Measurements from ENCODE around the gene DUSP12.

DUSP12 gene

GRCh38 chr1:161735837-161736236 lies 13.7 kb upstream of the DUSP12 start:
- Histone ChIP-seq H3K4me3 (ENCODE audit: low read depth, low read length) (no peak overlapping the region), H3K27ac (ENCODE audit: low read depth, low read length) (no peak overlapping the region), H3K4ac (ENCODE audit: low read depth, low read length) (no peak overlapping the region), H3K79me1 (ENCODE audit: low read length) (no peaks in the 10 kb centered on the region), H3K23ac (ENCODE audit: low read length) (no peak overlapping the region), H3K79me2 (ENCODE audit: control insufficient read depth, insufficient read depth, low read length, poor library complexity) (no peaks in the 10 kb centered on the region), H2AFZ (ENCODE audit: insufficient read depth, low read length, poor library complexity) (no peak overlapping the region), H4K91ac (ENCODE audit: low read depth, low read length) (no peak overlapping the region), H2BK120ac (ENCODE audit: insufficient read depth, low read length, poor library complexity) (no peak overlapping the region), H2BK5ac (ENCODE audit: low read depth, low read length, poor library complexity) (no peak overlapping the region), H4K12ac (ENCODE audit: low read depth, low read length) (no peak overlapping the region), H3K9me3 (ENCODE audit: insufficient read depth, low read depth, low read length) (no peaks in the 10 kb centered on the region), H3K4me2 (ENCODE audit: low read length) (no peak overlapping the region), H3K27me3 (ENCODE audit: insufficient read depth, low read length) (no peaks in the 10 kb centered on the region), H3K36me3 (ENCODE audit: control insufficient read depth in 1 of 2, insufficient read depth in 2 of 2, low read length in 2 of 2) (no peaks in the 10 kb centered on the region), H3K14ac (ENCODE audit: low read length) (no peak overlapping the region), H4K8ac (ENCODE audit: low read depth, low read length) (no peak overlapping the region), H3K9ac (ENCODE audit: low read length) (no peak overlapping the region), H3K4me1 (ENCODE audit: control insufficient read depth in 1 of 2, insufficient read depth in 2 of 2, low read length in 2 of 2) (peaks cover 3% of the 10 kb centered on the region in 2 experiments), H2BK12ac (ENCODE audit: low read length) (no peak overlapping the region), H3K18ac (ENCODE audit: low read length) (no peak overlapping the region), H2AK5ac (ENCODE audit: low read length) (no peak overlapping the region)
- DNase-seq, result no peak
- no CpG with 5 or more reads among the region's 3 CpGs for WGBS (ENCODE audit: extremely low coverage, insufficient coverage, insufficient read length)

- Histone ChIP-seq H2AFZ (ENCODE audit: insufficient read depth, low read length, poor library complexity) (no peak overlapping the region), H3K4me3 (ENCODE audit: low read depth, low read length) (no peak overlapping the region), H3K9me3 (ENCODE audit: insufficient read depth, low read depth, low read length) (no peaks in the 10 kb centered on the region), H3K4me2 (ENCODE audit: low read length) (no peak overlapping the region), H3K27ac (ENCODE audit: low read depth, low read length) (no peak overlapping the region), H2BK5ac (ENCODE audit: low read depth, low read length, poor library complexity) (no peak overlapping the region), H2AK5ac (ENCODE audit: low read length) (no peak overlapping the region), H4K8ac (ENCODE audit: low read depth, low read length) (no peak overlapping the region), H3K4me1 (ENCODE audit: control insufficient read depth in 1 of 2, insufficient read depth in 2 of 2, low read length in 2 of 2) (peaks cover 1 to 3% of the 10 kb centered on the region in 2 experiments), H3K14ac (ENCODE audit: low read length) (no peak overlapping the region), H4K91ac (ENCODE audit: low read depth, low read length) (no peak overlapping the region), H3K36me3 (ENCODE audit: control insufficient read depth in 1 of 2, insufficient read depth in 2 of 2, low read length in 2 of 2) (no peaks in the 10 kb centered on the region), H3K79me1 (ENCODE audit: low read length) (no peaks in the 10 kb centered on the region), H4K12ac (ENCODE audit: low read depth, low read length) (no peak overlapping the region), H3K27me3 (ENCODE audit: insufficient read depth, low read length) (no peaks in the 10 kb centered on the region), H3K79me2 (ENCODE audit: control insufficient read depth, insufficient read depth, low read length, poor library complexity) (no peaks in the 10 kb centered on the region), H3K23ac (ENCODE audit: low read length) (no peak overlapping the region), H2BK120ac (ENCODE audit: insufficient read depth, low read length, poor library complexity) (no peak overlapping the region), H3K4ac (ENCODE audit: low read depth, low read length) (no peak overlapping the region), H2BK12ac (ENCODE audit: low read length) (no peak overlapping the region), H3K18ac (ENCODE audit: low read length) (no peak overlapping the region), H3K9ac (ENCODE audit: low read length) (no peak overlapping the region)
- WGBS (ENCODE audit: extremely low coverage, insufficient coverage, insufficient read length), result no CpG with 5 or more reads among the region's 4 CpGs
- no peak for DNase-seq
Measured at GRCh38 chr1:161736335-161736969, 13.1 kb upstream of the DUSP12 start.

GRCh38 chr1:161737625-161738024 lies 12.0 kb upstream of the DUSP12 start:
- Histone ChIP-seq H2AFZ (ENCODE audit: insufficient read depth, low read length, poor library complexity) (no peak overlapping the region), H3K79me1 (ENCODE audit: low read length) (no peaks in the 10 kb centered on the region), H4K12ac (ENCODE audit: low read depth, low read length) (no peak overlapping the region), H2BK12ac (ENCODE audit: low read length) (no peak overlapping the region), H2BK120ac (ENCODE audit: insufficient read depth, low read length, poor library complexity) (no peak overlapping the region), H3K4me1 (ENCODE audit: control insufficient read depth in 1 of 2, insufficient read depth in 2 of 2, low read length in 2 of 2) (peaks cover 0 to 3% of the 10 kb centered on the region in 2 experiments), H3K18ac (ENCODE audit: low read length) (no peak overlapping the region), H3K36me3 (ENCODE audit: control insufficient read depth in 1 of 2, insufficient read depth in 2 of 2, low read length in 2 of 2) (no peaks in the 10 kb centered on the region), H3K27me3 (ENCODE audit: insufficient read depth, low read length) (no peaks in the 10 kb centered on the region), H2AK5ac (ENCODE audit: low read length) (no peak overlapping the region), H3K27ac (ENCODE audit: low read depth, low read length) (no peak overlapping the region), H3K9ac (ENCODE audit: low read length) (no peak overlapping the region), H3K79me2 (ENCODE audit: control insufficient read depth, insufficient read depth, low read length, poor library complexity) (no peaks in the 10 kb centered on the region), H3K14ac (ENCODE audit: low read length) (no peak overlapping the region), H3K9me3 (ENCODE audit: insufficient read depth, low read depth, low read length) (no peaks in the 10 kb centered on the region), H3K23ac (ENCODE audit: low read length) (peak overlapping the region; percentile 67), H3K4ac (ENCODE audit: low read depth, low read length) (no peak overlapping the region), H3K4me3 (ENCODE audit: low read depth, low read length) (no peak overlapping the region), H4K8ac (ENCODE audit: low read depth, low read length) (no peak overlapping the region), H3K4me2 (ENCODE audit: low read length) (no peak overlapping the region), H4K91ac (ENCODE audit: low read depth, low read length) (no peak overlapping the region), H2BK5ac (ENCODE audit: low read depth, low read length, poor library complexity) (no peak overlapping the region)
- no CpG with 5 or more reads among the region's 2 CpGs for WGBS (ENCODE audit: extremely low coverage, insufficient coverage, insufficient read length)
- no peak for DNase-seq

- Histone ChIP-seq H3K36me3 (ENCODE audit: control insufficient read depth in 1 of 2, insufficient read depth in 2 of 2, low read length in 2 of 2) (no peaks in the 10 kb centered on the region), H3K27ac (ENCODE audit: low read depth, low read length) (no peak overlapping the region), H4K8ac (ENCODE audit: low read depth, low read length) (no peak overlapping the region), H3K27me3 (ENCODE audit: insufficient read depth, low read length) (no peaks in the 10 kb centered on the region), H2AFZ (ENCODE audit: insufficient read depth, low read length, poor library complexity) (no peak overlapping the region), H3K4ac (ENCODE audit: low read depth, low read length) (no peak overlapping the region), H2BK5ac (ENCODE audit: low read depth, low read length, poor library complexity) (no peak overlapping the region), H2BK120ac (ENCODE audit: insufficient read depth, low read length, poor library complexity) (no peak overlapping the region), H4K91ac (ENCODE audit: low read depth, low read length) (no peak overlapping the region), H3K9me3 (ENCODE audit: insufficient read depth, low read depth, low read length) (no peaks in the 10 kb centered on the region), H3K4me2 (ENCODE audit: low read length) (no peak overlapping the region), H3K4me1 (ENCODE audit: control insufficient read depth in 1 of 2, insufficient read depth in 2 of 2, low read length in 2 of 2) (peaks cover 0 to 3% of the 10 kb centered on the region in 2 experiments), H2BK12ac (ENCODE audit: low read length) (no peak overlapping the region), H3K79me2 (ENCODE audit: control insufficient read depth, insufficient read depth, low read length, poor library complexity) (no peaks in the 10 kb centered on the region), H3K23ac (ENCODE audit: low read length) (no peak overlapping the region), H3K9ac (ENCODE audit: low read length) (no peak overlapping the region), H3K14ac (ENCODE audit: low read length) (no peak overlapping the region), H3K79me1 (ENCODE audit: low read length) (no peaks in the 10 kb centered on the region), H4K12ac (ENCODE audit: low read depth, low read length) (no peak overlapping the region), H2AK5ac (ENCODE audit: low read length) (no peak overlapping the region), H3K4me3 (ENCODE audit: low read depth, low read length) (no peak overlapping the region), H3K18ac (ENCODE audit: low read length) (no peak overlapping the region)
- WGBS (ENCODE audit: extremely low coverage, insufficient coverage, insufficient read length), result no CpG with 5 or more reads among the region's 4 CpGs
- peak; percentile 48 to 69 for DNase-seq
Measured at GRCh38 chr1:161738627-161739287, 10.8 kb upstream of the DUSP12 start.
